SK-N-SH (cell line): ENCODE measurements around the gene HS1BP3. TPM values are rescaled to one million over a fixed set of nuclear protein-coding genes. Genes with fewer than 3 reads are reported as not detected.

Experiments
- CTCF ChIA-PET: fragments of 300-600, 350-600 bp; formaldehyde crosslinking; extraction: SDS; loops from one replicate; lab custom pipeline; 2021; lab: Yijun Ruan, JAX
- POLR2A ChIA-PET: fragments of 350-600 bp; sonication (Branson Sonifier 250); formaldehyde crosslinking; extraction: SDS; loops from one replicate; lab custom pipeline; 2020; ENCODE audit warnings: antibody characterized with exemption, inconsistent platforms; lab: Yijun Ruan, JAX
- DNase-seq: peaks from one replicate; pipeline ENCODE4 v3.0.0; 2012
- H2AFZ ChIP-seq: fragments of 200-600 bp; sonication (generic); 2 replicates; pipeline ENCODE4 v1.8.1; 2016; ENCODE audit warnings: antibody characterized with exemption, mild to moderate bottlenecking, low read depth
- H3F3A ChIP-seq: fragments of 200-600 bp; sonication (generic); replicated peaks from 2 replicates; pipeline ENCODE3; 2016; ENCODE audit warnings: antibody characterized with exemption, mild to moderate bottlenecking; ENCODE audit not compliant: insufficient read depth
- H3K27ac ChIP-seq, 2 experiments: fragments of 200-500 bp in 1 of 2; fragments of 200-600 bp in 1 of 2; sonication (Bioruptor generic) in 1 of 2; sonication (generic), shearing (Covaris generic) in 1 of 2; 2 replicates each; pipeline versions ENCODE4 v1.5.1 to v1.6.1; 2014 to 2016; ENCODE audit warnings: low read depth in 2 of 2, inconsistent platforms in 1 of 2, low read length in 1 of 2, mild to moderate bottlenecking in 1 of 2, mixed read lengths in 1 of 2
- H3K27me3 ChIP-seq: fragments of 200-600 bp; sonication (generic), shearing (Covaris generic); 2 replicates; pipeline ENCODE4 v1.6.1; 2016; ENCODE audit warnings: mixed run types; ENCODE audit not compliant: insufficient read depth
- H3K36me3 ChIP-seq, 2 experiments: fragments of 200-500 bp in 1 of 2; fragments of 200-600 bp in 1 of 2; sonication (Bioruptor generic) in 1 of 2; sonication (generic) in 1 of 2; replicated peaks in 1 of 2; 2 replicates each; pipeline versions ENCODE3 to v1.5.1; 2014 to 2016; ENCODE audit warnings: low read length in 1 of 2, mild to moderate bottlenecking in 1 of 2; ENCODE audit not compliant: insufficient read depth in 2 of 2, control insufficient read depth in 1 of 2
- H3K4me1 ChIP-seq, 2 experiments: fragments of 200-500 bp in 1 of 2; fragments of 200-600 bp in 1 of 2; sonication (Bioruptor generic) in 1 of 2; sonication (generic), shearing (Covaris generic) in 1 of 2; 2 replicates each; pipeline versions ENCODE4 v1.5.1 to v1.6.1; 2014 to 2016; ENCODE audit warnings: low read depth in 1 of 2, low read length in 1 of 2, mixed run types in 1 of 2; ENCODE audit not compliant: insufficient read depth in 2 of 2, control insufficient read depth in 1 of 2
- H3K4me2 ChIP-seq: fragments of 200-600 bp; sonication (generic), shearing (Covaris generic); 2 replicates; pipeline ENCODE4 v1.6.1; 2017; ENCODE audit warnings: mixed run types
- H3K4me3 ChIP-seq, 2 experiments: fragments of 200-500 bp in 1 of 2; fragments of 200-600 bp in 1 of 2; sonication (Bioruptor generic) in 1 of 2; sonication (generic), shearing (Covaris generic) in 1 of 2; 2 replicates each; pipeline versions ENCODE4 v1.5.1 to v1.8.1; 2014 to 2016; ENCODE audit warnings: low read depth in 2 of 2, inconsistent platforms in 1 of 2, low read length in 1 of 2, mild to moderate bottlenecking in 1 of 2, mixed read lengths in 1 of 2, moderate library complexity in 1 of 2
- H3K79me2 ChIP-seq: fragments of 200-600 bp; sonication (generic); 2 replicates; pipeline ENCODE4 v1.8.1; 2017; ENCODE audit warnings: mild to moderate bottlenecking; ENCODE audit not compliant: insufficient read depth
- H3K9ac ChIP-seq: fragments of 200-600 bp; sonication (generic); 2 replicates; pipeline ENCODE4 v1.6.1; 2017; ENCODE audit warnings: mixed run types
- H3K9me2 ChIP-seq: fragments of 200-600 bp; sonication (generic); 2 replicates; pipeline ENCODE4 v1.6.1; 2017; ENCODE audit warnings: mixed run types
- H3K9me3 ChIP-seq: fragments of 200-600 bp; sonication (generic); 2 replicates; pipeline ENCODE4 v1.6.1; 2017; ENCODE audit warnings: mixed run types, mild to moderate bottlenecking, moderate library complexity
- H4K20me1 ChIP-seq: fragments of 200-600 bp; sonication (generic); 2 replicates; pipeline ENCODE4 v1.6.1; 2017; ENCODE audit warnings: mild to moderate bottlenecking, mixed run types; ENCODE audit not compliant: insufficient read depth
- CHD2 ChIP-seq: fragments of 150-350 bp; IDR thresholded peaks from 2 replicates; pipeline ENCODE4 v1.6.1; 2018; ENCODE audit warnings: low read length; ENCODE audit not compliant: partially characterized antibody
- EP300 ChIP-seq, 2 experiments: IDR thresholded peaks; 2 replicates each; pipeline versions ENCODE4 v1.4.0 to v1.6.1; 2012; ENCODE audit warnings: borderline replicate concordance in 1 of 2, low read depth in 1 of 2, low read length in 1 of 2
- EZH2phosphoT487 ChIP-seq: fragments of 200-600 bp; sonication (generic); IDR thresholded peaks from 2 replicates; pipeline ENCODE4 v1.6.1; 2017; ENCODE audit warnings: low read depth, mixed run types, mild to moderate bottlenecking, antibody characterized with exemption, moderate library complexity, borderline replicate concordance
- FOSL2 ChIP-seq: IDR thresholded peaks from 2 replicates; pipeline ENCODE4 v1.4.0; 2012; ENCODE audit warnings: low read depth, mild to moderate bottlenecking, moderate library complexity, borderline replicate concordance
- FOXJ3 ChIP-seq: sonication (generic); formaldehyde crosslinking; IDR thresholded peaks from 2 replicates; pipeline ENCODE4 v1.5.1; 2020; ENCODE audit warnings: mild to moderate bottlenecking, missing genetic modification reagents
- FOXM1 ChIP-seq: IDR thresholded peaks from 2 replicates; pipeline ENCODE4 v1.4.0; 2012; ENCODE audit warnings: low read depth, mild to moderate bottlenecking
- GATA2 ChIP-seq: sonication (generic); formaldehyde crosslinking; IDR thresholded peaks from 2 replicates; pipeline ENCODE4 v1.5.0; 2020; ENCODE audit warnings: mild to moderate bottlenecking, missing genetic modification reagents
- MAX ChIP-seq: IDR thresholded peaks from 2 replicates; pipeline ENCODE4 v1.4.0; 2012; ENCODE audit warnings: low read depth
- NRF1 ChIP-seq: IDR thresholded peaks from 2 replicates; pipeline ENCODE4 v1.6.1; 2012; ENCODE audit warnings: low read depth, mild to moderate bottlenecking, low read length
- RXRA ChIP-seq: IDR thresholded peaks from 2 replicates; pipeline ENCODE4 v1.4.0; 2012; ENCODE audit warnings: low read depth, mild to moderate bottlenecking, borderline replicate concordance
- SMC3 ChIP-seq: IDR thresholded peaks from 2 replicates; pipeline ENCODE4 v1.6.1; 2012; ENCODE audit warnings: low read depth, low read length, improper control_type of control experiment
- TCF12 ChIP-seq: IDR thresholded peaks from 2 replicates; pipeline ENCODE4 v1.4.0; 2012
- TEAD4 ChIP-seq: IDR thresholded peaks from 2 replicates; pipeline ENCODE4 v1.4.0; 2012; ENCODE audit warnings: mild to moderate bottlenecking, borderline replicate concordance; ENCODE audit not compliant: insufficient read depth
- YY1 ChIP-seq: IDR thresholded peaks from 2 replicates; pipeline ENCODE4 v1.4.0; 2012; ENCODE audit warnings: low read depth, mild to moderate bottlenecking
- WGBS: methylation state at CpG from one replicate; pipeline ENCODE4 v1.1.6; 2017; ENCODE audit warnings: low lambda C conversion rate; 5-methylcytosine and 5-hydroxymethylcytosine counted together
- polyA plus RNA-seq, 3 experiments: library from polyadenylated mRNA; depleted of rRNA; stranded (reverse); fragments of >200 nt; gene quantifications; 2 replicates each; pipeline ENCODE4 v1.2.3, GENCODE V29; 2012

Gene HS1BP3
- polyA plus RNA-seq, 1 of the 3 experiments (the other 2 are of a cell fraction), result 20.1 TPM

- TF ChIP-seq TCF12 (no peak), RXRA (no peak), EP300 (IDR thresholded peaks at IDR 0.05; ENCODE audit: borderline replicate concordance in 1 of 2, low read depth in 1 of 2, low read length in 1 of 2) (no peak), FOXJ3 (CRISPR knock-in tag) (no peak)
Observed at GRCh38 chr2:20647738-20648137, 3.2 kb downstream of the HS1BP3 start (continued).

- ChIA-PET POLR2A (interaction anchor here (5.9 kb wide), 1 partner anchor 200 kb away, joined by 40 read pairs; the partner anchor contains the start of gene RHOB), CTCF (interaction anchor here (0.9 to 10.9 kb wide), 8 partner anchors 14 to 269 kb away, joined by 3 to 156 read pairs (median 10); partner anchors contain the start of gene RHOB)
- Histone ChIP-seq H3K9me2 (no peaks in the 10 kb centered on the region), H3K4me3 (no peak overlapping the region), H3K9ac (no peak overlapping the region), H3K79me2 (no peaks in the 10 kb centered on the region), H3K4me2 (no peak overlapping the region), H3K36me3 (peaks cover 0 to 10% of the 10 kb centered on the region in 2 experiments), H2AFZ (no peak overlapping the region), H3K27ac (no peak overlapping the region), H3K27me3 (no peaks in the 10 kb centered on the region), H3K9me3 (no peaks in the 10 kb centered on the region), H4K20me1 (peaks cover 1% of the 10 kb centered on the region), H3K4me1 (peaks cover 14 to 23% of the 10 kb centered on the region in 2 experiments; a peak in 3 of 4 replicates), H3F3A (peaks cover 4% of the 10 kb centered on the region)
- no peak for DNase-seq
- WGBS, result 94% methylated on average over 3 of the region's 3 CpGs
- no peak for TF ChIP-seq FOXM1
Observed at GRCh38 chr2:20647211-20647610, 3.7 kb downstream of the HS1BP3 start.

- WGBS, result 95% methylated on average over 19 of the region's 20 CpGs
- no peak overlapping the region for H2AFZ ChIP-seq
- no peak for DNase-seq
- H3K27me3 ChIP-seq, result no peaks in the 10 kb centered on the region
- no peak overlapping the region for H3K27ac ChIP-seq
- CTCF ChIA-PET, result interaction anchor here (0.9 to 10.9 kb wide), 7 partner anchors 13 to 268 kb away, joined by 3 to 156 read pairs (median 6); partner anchors contain the start of gene RHOB
- H3K4me3 ChIP-seq, result no peak overlapping the region
- TF ChIP-seq EP300 (IDR thresholded peaks at IDR 0.05; ENCODE audit: borderline replicate concordance in 1 of 2, low read depth in 1 of 2, low read length in 1 of 2) (no peak), TEAD4 (no peak), GATA2 (no peak), EZH2phosphoT487 (no peak), YY1 (no peak), MAX (no peak), CHD2 (no peak), NRF1 (no peak), SMC3 (no peak), FOSL2 (no peak)
- POLR2A ChIA-PET, result interaction anchor here (5.9 kb wide), 1 partner anchor 199 kb away, joined by 40 read pairs; the partner anchor contains the start of gene RHOB
- peaks cover 4% of the 10 kb centered on the region for H3F3A ChIP-seq
- H3K9me2 ChIP-seq, result no peaks in the 10 kb centered on the region
- H3K4me2 ChIP-seq, result no peak overlapping the region
- H3K9me3 ChIP-seq, result no peaks in the 10 kb centered on the region
- H3K4me1 ChIP-seq, result peaks cover 19 to 26% of the 10 kb centered on the region in 2 experiments; a peak in 3 of 4 replicates
- H4K20me1 ChIP-seq, result peaks cover 7% of the 10 kb centered on the region
- H3K79me2 ChIP-seq, result no peaks in the 10 kb centered on the region
- no peak overlapping the region for H3K9ac ChIP-seq
- peaks cover 0 to 10% of the 10 kb centered on the region in 2 experiments for H3K36me3 ChIP-seq
Observed at GRCh38 chr2:20646446-20646845, 4.5 kb downstream of the HS1BP3 start.
